NCI-H1417 treated with DMSO at 0.1 percent for 48 hours (cell line): ENCODE results near the gene TCHP.

Experiments used
- DNase-seq: peaks from one replicate; lab custom pipeline; 2025; lab: John Stamatoyannopoulos, UW

The TCHP gene

DNA sequence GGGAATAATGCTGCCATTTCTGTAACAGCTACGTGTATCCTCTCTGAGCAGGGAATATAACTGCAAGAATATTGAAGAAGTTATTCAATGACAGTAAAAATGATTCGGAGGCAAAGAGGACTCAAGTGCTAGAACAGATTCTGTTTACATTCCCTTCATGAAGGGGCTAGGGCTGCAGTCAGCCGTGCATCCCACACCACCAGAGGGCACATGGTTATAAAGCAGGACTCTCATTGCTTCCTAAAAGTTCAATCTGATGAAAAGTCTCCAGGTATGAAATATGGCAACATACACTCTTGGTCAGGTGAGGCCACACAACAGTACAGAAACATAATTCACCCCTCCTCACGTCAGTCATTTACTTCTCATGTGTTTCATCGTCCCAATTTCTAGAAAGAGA lies 34.0 kb downstream of the TCHP start:
- no peak for DNase-seq

DNA sequence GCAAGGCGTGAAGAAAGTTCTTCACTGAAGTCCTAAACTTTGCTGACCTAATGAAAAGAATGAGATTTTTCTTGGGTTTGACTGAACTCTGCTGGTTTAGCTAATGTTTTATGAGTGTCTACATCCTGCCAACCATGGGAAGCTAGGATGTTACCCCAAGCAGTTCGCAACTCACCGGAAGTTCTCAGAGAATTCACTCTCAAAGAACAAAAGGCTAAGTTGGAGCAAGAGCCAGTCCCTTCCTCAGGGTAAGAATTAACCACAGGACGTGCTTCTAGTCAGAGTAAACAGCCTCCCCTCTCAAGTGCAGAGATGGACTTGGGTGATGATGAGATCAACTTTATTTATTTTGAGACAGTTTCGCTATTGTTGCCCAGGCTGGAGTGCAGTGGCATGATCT lies 37.3 kb downstream of the TCHP start:
- no peak for DNase-seq

DNA sequence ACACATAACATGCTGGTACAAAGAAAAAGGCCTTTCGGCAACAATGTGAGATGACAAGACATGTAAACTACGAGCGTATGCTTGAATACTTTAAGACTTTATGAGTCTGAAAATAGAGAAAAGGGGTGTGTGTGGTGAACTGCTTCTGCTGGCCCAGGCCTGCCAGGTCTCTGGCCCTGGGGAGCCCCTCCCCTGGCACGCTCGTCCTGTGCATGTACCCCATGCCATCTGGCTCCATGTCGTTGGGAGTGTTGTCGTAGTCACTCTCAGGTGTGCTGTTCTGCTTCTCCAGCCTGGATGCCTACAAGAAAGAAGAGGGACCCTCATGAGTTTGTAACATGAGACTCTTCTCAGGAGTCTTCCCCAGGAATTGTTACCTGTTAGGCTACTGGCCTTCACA lies 38.9 kb downstream of the TCHP start:
- no peak for DNase-seq

DNA sequence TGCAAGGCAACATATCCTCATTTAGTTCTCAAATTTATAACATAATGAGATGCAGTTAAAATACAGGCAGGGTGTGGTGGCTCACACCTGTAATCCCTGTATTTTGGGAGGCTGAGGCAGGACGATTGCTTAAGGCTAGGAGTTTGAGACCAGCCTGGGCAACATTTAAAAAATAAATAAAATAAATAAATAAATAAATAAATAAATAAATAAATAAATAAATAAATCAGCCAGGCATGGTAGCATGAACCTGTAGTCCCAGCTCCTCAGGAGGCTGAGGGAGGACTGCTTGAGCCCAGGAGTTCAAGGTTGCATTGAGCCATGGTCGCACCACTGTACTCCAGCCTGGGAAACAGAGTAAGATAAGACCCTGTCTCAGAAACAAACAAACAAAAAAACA lies 39.4 kb downstream of the TCHP start:
- no peak for DNase-seq

DNA sequence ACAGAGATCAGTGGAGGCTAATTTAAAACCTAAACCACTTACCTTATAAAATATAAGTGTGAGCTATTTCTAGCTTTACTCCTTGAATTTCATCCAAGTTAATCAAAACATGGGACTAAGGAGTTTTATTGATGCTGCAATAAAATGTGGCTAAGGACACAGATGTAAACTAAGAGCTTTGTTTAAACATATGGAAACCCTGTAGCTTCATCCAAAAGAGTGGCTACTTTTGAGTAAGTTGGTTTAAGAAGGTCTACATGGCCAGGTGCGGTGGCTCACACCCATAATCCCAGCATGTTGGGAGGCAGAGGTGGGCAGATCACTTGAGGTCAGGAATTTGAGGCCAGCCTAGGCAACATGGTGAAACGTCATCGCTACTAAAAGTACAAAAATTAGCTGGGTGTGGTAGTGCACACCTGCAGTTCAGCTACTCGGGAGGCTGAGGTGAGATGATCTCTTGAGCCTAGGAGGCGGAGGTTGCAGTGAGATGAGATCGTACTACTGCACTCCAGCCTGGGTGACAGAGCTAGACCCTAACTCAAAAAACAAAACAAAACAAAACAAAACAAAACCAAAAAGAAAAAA lies 40.4 kb downstream of the TCHP start:
- DNase-seq = no peak

DNA sequence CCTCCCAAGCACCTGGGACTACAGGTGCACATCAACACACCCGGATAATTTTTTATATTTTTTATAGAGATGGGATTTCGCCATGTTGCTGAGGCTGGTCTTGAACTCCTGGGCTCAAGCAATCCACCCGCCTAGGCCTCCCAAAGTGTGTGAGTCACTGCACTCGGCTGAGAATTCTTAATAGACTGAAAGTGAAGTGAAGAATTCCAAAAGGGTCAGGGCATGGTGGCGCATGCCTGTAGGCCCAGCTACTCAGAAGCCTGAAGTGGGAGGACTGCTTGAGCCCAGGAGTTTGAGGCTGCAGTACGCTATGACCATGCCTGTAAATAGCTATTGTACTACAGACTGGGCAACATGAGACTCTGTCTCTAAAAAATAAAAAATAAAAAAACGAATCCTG lies 43.7 kb downstream of the TCHP start:
- DNase-seq = no peak

DNA sequence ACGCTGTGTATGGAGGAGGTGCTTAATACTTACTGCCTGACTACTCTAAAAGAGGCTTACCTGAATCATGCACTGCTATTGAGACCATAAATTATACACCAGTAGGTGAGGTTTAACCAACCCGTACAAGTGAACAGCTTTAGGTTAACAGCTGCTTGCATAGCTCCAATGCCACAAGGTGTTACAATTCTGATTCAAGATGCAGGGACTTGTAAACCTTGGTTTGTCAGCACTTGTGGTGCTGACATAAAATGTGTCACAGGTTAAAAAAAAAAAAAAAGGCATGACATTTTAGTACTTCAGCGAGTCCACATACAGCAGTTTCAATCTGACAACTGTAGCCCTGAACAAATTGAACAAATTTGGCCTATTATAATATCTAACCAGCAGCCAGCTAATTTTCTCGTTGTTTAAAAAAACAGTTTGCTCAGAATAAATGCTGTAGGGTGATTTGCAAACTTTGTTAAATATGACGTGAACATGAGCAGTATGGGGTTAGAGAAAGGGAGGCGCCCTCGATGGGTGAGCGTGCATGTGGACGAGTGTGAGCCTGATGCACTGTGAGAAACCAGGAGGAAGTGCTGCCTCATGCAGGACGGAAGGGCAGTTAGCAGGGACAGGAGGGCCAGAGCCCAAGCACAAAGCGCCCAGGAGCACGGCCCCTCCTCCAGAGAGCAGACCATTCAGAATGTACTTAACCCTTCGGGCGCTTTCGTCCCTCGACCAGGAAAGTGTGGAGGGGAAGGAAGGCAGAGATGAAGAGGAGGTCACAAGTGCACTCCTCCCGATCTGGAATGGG lies 44.7 kb downstream of the TCHP start:
- DNase-seq = no peak

DNA sequence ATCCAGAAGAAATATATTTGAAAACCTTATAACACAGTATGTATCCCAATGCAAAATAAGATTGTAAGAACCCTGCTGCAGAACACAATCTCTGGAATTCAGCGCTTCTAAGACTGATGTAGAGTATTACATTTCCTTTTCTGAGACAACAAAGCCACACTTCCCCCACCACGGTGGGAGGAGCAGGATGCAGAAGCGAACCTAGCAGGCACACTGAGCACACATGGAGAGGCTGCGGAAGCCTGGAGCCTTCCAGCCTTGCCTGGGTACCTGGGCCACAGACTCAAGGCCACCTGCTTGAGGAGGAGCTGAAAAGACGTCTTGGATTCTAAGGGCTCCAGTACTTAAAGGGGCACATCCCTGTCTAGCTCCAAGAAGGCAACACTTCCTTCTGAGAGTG lies 46.4 kb downstream of the TCHP start:
- DNase-seq = no peak

DNA sequence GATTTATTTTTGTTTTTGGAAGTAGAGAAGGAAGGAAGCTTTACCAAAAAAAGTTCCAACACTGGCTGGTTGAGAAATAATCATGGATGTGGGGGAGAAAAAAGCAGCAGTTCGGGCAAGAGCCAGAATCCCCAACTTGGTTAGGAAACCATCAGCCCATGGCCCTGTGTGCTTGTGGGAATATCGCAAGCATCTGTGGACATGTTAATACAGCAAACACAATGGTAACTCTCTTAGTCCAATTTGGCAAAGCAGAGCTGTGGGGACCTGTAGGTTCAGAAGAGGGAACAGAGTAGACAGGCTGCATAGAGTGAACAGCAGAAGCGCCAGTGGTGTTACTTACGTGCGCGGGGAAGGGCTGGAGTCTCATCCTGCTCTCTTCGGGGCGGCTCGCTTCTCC lies 46.8 kb downstream of the TCHP start:
- DNase-seq = no peak

DNA sequence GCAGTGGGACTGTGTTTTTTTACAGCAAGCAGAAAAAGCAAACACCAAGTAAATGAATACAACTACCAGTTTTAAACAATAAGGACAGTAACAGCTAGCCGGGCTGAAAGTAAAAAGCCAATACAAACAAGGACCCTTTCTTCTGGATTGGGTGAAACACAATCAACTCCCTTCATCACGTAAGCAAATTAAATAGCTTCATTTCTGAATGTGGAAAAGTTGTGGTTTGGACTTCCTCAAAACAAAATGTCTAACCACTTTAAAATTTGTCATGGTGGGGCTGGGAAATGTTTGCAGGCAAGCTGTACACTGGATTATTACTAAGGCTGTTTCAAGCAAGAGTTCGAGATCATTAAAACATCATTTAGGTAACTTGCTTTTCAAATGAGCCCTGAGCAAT lies 47.4 kb downstream of the TCHP start:
- no peak for DNase-seq

DNA sequence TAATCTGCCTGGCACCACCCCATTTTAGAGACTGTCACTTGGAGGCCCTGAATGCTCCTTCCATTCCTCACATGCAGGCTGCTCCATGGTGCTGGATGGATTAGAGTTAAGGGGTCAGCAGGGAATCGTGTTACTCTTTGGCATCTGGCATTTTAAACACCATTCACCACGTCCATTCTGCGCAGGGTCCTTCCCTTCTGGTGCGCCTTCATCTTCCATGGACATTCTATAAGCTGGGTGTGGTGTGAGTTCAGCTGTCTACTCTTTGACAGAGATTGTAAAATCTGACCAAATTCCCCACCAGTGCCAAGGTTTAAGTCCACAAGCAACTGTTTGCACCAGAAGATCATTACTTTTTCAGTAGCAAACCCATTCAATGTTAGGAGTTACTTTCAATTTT lies 48.3 kb downstream of the TCHP start:
- no peak for DNase-seq

DNA sequence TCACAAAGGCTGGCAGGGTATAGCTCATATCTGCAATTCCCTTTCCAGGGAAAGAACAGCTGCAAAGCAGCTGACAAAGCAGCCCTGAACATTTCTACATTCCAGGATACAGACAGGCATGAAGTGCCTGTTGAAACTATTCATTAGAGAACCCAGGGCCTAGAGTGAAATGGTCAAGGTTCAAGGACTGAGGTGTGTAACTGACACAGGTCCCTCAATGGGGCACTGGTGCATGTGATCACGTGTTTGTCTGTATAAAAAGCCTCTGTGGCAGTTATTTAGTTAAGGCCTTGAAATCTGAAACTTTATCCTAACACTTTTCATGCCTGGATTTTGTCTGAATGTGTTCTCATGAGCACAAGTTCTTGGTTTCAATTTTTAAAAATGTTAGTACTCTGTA lies 49.0 kb downstream of the TCHP start:
- no peak for DNase-seq

DNA sequence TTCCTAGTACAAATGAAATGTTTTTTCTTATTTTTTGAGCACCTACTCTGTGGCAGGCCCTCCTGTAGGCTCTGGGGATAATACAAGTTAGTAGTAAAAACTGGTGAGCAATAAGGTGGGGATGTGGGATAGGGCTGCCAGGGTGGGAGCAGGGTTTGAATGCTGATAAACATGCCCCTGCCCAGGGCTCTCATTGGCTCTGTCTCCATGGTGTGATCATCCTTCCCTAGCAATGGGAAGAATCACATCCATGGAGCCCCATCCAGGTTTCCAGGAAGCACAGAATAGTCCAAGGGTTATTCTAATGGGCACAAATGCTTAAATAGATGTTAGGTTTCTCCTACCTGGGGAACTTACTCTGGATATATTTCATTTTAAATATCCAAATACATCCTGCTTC lies 50.6 kb downstream of the TCHP start:
- DNase-seq = no peak

DNA sequence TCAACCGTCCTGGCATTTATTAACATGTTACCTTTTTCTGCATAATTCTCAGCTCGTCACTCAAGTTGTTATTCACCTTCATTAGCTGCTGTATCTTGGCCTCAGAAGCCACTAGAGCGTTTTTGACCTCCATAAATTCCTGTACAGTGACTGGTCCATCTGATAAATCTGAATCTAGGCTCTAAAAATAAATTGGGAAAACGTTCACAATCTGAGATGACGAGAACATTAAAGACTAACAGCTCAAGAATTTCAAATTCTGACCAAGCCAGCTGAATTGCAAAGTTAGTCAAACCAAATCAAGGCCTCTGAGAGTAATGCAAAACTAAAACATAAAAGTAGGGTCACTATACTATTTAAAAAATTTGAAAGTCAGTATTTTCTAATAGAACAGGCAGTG lies 51.1 kb downstream of the TCHP start:
- DNase-seq = no peak

DNA sequence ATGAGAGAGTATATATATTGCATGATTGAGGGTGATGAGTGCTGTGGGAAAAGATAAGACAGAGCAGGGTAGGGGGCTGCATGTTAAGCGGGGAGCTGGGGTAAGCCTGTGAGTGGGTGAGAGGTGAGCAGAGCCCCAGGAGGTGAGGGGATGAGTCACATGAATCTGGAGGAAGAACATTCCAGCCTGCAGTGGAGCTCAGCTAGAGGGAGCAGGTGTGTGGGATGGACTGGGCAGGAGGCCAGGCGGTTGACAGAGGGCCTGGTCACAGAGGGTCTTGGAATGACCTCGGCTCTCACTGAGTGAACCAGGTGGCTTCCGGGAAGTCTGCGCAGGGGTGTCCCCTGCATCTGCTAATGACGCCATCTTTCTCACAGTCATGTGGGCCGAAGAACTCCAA lies 51.7 kb downstream of the TCHP start:
- DNase-seq = no peak

DNA sequence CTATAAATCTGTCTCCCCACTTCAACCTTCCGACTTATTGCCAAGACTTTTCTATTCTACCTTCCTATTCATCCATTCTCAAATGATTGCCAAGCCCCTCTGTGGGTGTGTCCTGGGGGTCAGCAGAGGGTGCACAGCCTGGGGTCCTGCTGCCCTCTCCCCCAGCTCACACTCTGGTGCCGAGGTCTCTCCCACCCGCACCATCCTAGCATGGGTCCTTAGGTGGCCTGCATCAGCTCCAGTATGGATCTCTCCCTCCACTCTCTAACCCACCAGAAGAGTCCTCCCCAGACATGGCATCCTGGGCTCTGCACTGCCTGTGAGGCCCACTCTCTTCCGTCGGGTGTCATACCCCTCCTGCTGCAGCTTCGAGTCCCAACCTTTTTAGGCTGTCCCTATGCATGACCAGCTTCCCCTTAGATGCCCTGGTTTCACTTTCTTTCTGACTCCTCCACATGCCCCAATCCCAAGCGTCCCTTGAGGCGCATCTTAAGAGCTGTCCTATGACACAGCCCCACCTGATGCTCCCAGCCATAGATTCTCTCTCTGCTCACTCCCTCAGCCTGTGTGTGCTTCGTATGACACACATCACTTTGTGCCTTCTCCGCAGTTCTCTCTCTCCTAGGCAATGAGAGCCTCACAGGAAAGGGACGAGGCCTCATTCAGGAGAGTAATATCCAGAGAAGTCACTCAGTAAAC lies 52.2 kb downstream of the TCHP start:
- DNase-seq = no peak

DNA sequence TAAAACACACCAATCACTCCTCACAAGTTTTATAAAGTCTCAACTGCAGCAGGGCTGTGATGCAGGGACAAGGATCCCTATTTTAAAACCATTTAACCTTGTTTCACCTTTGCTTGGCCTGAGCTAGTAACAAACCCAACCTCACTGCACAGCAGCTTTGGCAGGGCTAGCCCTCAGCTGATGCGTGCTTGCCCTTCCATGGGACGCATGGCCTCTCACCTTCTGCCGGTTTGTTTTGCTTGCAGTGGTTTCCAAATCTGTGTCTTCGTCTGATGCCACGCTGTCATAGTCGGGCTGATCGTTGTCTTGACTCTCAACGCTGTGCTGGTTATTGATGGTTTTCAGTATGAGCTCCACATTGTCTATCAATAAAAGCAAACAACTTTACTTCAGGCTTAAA lies 52.8 kb downstream of the TCHP start:
- DNase-seq = no peak

DNA sequence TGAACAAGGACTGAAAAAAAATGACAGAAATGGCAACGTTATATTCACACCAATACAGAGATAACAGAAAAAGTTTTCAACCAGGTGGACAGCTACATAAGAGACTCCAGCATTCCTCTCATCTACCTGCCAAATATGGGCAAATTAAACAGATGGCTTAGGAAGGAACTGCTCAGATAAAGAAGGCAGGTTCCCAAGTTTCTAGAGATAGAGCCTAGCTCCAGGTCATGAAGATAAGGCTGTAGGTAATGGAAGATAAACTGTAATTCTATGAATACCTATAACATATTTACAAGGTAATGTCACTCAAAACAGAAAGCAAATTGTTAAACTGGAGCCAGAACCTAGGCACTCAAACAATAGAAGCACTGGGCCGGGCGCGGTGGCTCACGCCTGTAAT lies 53.6 kb downstream of the TCHP start:
- DNase-seq = no peak

DNA sequence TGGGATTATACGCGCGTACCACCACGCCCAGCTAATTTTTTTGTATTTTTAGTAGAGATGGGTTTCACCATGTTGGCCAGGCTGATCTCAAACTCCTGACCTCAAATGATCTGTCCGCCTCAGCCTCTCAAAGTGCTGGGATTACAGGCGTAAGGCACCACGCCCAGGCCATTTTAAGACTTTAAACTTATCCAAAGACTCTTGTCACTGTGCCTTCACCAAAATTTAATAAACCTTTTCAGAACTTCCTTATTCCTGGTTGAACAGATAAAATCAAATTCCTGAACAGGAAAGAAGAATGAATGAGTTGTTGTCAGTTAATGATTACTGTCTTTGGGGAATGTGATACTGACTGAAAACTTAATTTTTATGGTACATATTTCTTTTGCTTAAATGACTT lies 58.3 kb downstream of the TCHP start:
- DNase-seq = no peak

DNA sequence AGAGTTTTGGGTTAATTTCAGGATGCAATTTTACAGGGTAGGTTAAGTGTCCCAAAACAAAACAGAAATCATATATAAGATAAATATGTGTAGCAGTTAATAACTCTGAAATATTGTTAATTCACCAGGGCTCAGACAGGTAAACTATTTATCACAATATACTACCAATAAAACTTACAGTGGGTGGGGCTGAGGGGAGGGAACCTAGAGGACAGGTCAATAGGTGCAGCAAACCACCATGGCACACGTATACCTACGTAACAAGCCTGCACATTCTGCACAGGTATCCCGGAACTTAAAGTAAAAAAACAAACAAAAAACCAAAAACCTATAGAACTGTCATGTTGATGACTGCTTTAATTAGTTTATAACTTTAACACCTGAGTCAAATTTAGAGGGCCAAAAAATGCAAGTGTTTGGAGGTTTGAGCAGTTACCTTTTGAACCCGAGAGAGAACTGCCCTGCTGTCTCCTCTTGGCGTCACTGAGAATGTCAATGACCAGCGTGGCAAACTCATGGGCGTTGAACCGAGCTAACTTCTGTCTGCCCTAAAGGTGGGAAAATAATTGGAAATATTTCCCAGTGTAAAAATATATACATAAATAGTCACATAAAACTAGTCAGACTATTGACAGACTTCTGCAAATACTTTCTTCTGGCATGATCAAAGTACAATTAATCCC lies 59.5 kb downstream of the TCHP start:
- DNase-seq = no peak

DNA sequence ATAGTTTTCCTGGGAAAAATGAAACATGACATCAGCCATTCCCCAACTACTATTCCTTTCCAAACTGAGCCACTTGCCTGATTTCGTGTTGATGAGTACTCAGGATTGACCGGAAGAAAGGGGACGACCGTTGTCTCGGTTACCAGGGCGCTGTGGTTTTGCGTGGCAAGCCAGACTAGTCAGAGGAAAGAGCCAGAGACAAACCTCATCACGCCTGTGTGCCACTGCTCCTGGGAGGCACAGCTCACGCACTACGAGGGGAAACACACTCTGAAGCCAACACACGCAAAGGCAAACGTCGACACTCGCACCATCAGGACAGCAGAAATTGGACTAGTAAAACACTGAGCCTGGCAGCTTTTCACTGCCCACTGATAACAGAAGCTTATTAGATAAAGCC lies 61.1 kb downstream of the TCHP start:
- no peak for DNase-seq

DNA sequence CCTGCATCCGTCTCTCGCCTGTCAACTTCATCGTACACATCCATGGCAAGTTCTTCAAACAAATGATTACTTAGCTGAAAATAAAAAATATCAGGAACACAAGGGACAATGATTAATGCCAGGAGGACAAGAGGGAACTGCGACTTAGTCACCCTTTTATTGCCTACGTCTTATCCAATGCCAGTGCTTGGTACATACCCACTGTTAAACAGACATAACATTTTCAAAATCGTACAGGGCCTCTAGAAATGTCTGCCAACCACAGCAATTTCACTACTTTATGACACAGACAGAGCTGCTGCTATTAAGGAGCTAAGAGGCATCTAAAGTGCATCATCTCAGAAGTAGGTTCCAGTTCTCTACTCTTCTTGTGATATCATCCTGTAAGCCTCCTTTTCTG lies 61.5 kb downstream of the TCHP start:
- no peak for DNase-seq

DNA sequence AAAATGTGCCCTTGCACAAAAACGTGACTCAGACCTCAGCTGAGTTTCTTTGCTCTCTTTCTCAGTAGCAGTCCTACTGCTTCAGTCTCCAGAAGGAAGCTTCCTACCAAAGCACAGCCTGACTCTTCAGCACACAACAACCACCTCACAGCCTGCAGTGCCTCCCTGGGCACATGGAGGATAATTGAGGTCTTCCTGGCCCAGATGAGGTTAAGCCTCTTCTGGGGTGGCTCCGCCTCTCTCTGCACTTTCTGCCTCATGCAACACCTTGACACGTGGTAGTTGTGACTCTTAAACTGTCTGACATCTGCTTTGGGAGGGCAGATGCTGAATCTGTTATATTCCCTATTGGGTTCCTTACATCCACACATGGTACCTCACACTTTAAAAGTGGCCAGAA lies 62.3 kb downstream of the TCHP start:
- no peak for DNase-seq
